Stimulated activated CD4-positive, alpha-beta T cell treated with anti-CD3 and anti-CD28 coated beads, Interleukin-12 subunit alpha, Interleukin-12 subunit beta, amount 100 ng/mL, for 24 hours (primary cell): ENCODE results near the gene PDHX.
"Not testable (repeated sequence)": the region's sequence is repeated elsewhere in the genome, so short reads cannot be mapped to it uniquely, and the experiment has no call there.

Experiments
- DNase-seq, 2 experiments: peaks; one replicate each; pipeline ENCODE4 v3.0.0-alpha.2; 2020; ENCODE audit warnings: low read depth in 2 of 2

PDHX gene

GRCh38 chr11:34910817-34911216 lies 5.6 kb upstream of the PDHX start:
- DNase-seq = no peak

GRCh38 chr11:34911676-34912075 lies 4.7 kb upstream of the PDHX start:
- no peak for DNase-seq

- not testable (repeated sequence) for DNase-seq
These were observed 2.9 kb upstream of the PDHX start for GRCh38 chr11:34913556-34913955.

GRCh38 chr11:34915136-34916014 lies 1.0 kb upstream of the PDHX start:
- peak in 1 of 2 experiments; percentile 2 for DNase-seq

GRCh38 chr11:34916843-34917770 lies 689 bp downstream of the PDHX start:
- no peak for DNase-seq

- no peak for DNase-seq
These were observed 4.7 kb downstream of the PDHX start for GRCh38 chr11:34921156-34921555.

- no peak for DNase-seq
These were observed 8.3 kb downstream of the PDHX start for GRCh38 chr11:34924714-34925113.

- no peak for DNase-seq
These were observed 9.8 kb downstream of the PDHX start for GRCh38 chr11:34926101-34926830.

GRCh38 chr11:34926831-34927132 lies 10.4 kb downstream of the PDHX start:
- no peak for DNase-seq

GRCh38 chr11:34928268-34928959 lies 12.0 kb downstream of the PDHX start:
- no peak for DNase-seq

- DNase-seq = no peak
These were observed 12.7 kb downstream of the PDHX start for GRCh38 chr11:34928960-34929680.

GRCh38 chr11:34929794-34930763 lies 13.7 kb downstream of the PDHX start:
- no peak for DNase-seq

GRCh38 chr11:34936945-34937629 lies 20.7 kb downstream of the PDHX start:
- no peak for DNase-seq

GRCh38 chr11:34938611-34939010 lies 22.2 kb downstream of the PDHX start:
- no peak for DNase-seq

GRCh38 chr11:34940026-34940677 lies 23.7 kb downstream of the PDHX start:
- DNase-seq = no peak

GRCh38 chr11:34941688-34942087 lies 25.3 kb downstream of the PDHX start:
- DNase-seq = no peak

- DNase-seq = no peak
These were observed 28.3 kb downstream of the PDHX start for GRCh38 chr11:34944692-34945091.

- no peak for DNase-seq
These were observed 32.3 kb downstream of the PDHX start for GRCh38 chr11:34948696-34949095.

- DNase-seq = no peak
These were observed 37.5 kb downstream of the PDHX start for GRCh38 chr11:34953955-34954354.
